Breast epithelium (tissue), 3 donors: ENCODE data around the gene URB1.

Source experiments
- CTCF ChIP-seq, 3 donors: fragments of 450-650 bp; IDR thresholded peaks; one replicate each; pipeline ENCODE4 v1.5.1; 2016 to 2017; ENCODE audit warnings: antibody characterized with exemption in 3 of 3, mild to moderate bottlenecking in 3 of 3, moderate library complexity in 3 of 3
- POLR2A ChIP-seq: fragments of 450-650 bp; IDR thresholded peaks from one replicate; pipeline ENCODE4 v1.6.1; 2016; ENCODE audit warnings: antibody characterized with exemption, mild to moderate bottlenecking, moderate library complexity
- POLR2AphosphoS5 ChIP-seq, 3 donors: sonication (generic); formaldehyde crosslinking; IDR thresholded peaks; one replicate each; pipeline ENCODE4 v1.6.1; 2017; ENCODE audit warnings: antibody characterized with exemption in 3 of 3

DNA sequence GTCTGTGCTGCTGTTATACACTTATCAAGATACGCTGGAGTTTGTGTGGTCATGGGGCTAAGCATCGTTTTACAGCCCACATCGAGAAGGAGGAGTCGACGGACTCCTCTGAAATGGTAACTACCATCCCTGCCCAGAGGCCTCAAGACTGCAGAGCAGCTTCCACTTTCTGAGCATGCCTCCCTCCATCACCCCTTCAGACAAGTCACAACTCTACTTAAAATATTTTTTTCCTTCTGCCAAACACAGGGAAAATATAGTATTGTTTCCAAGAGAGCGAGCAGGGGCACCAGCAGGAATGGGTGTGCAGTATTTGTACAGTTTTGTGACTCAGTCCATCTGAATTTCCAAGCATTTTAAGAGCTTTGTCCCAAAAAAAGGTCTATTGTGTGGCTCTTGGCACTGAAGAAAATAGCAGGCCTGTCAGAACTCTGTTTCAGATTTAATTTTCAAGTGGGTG is 33.8 kb upstream of the URB1 start:
- no peak for TF ChIP-seq POLR2A
- TF ChIP-seq CTCF (IDR thresholded peaks at IDR 0.05) = no peak
- no peak for TF ChIP-seq POLR2AphosphoS5 (IDR thresholded peaks at IDR 0.05)
